SU-DHL-6 (cell line): Measurements from ENCODE around the gene RAI14.

ENCODE experiments used
- EZH2phosphoT487 ChIP-seq: fragments of 200-600 bp; sonication (generic), shearing (Covaris generic); conservative IDR thresholded peaks from 2 replicates; pipeline ENCODE4 v1.6.1; 2018; ENCODE audit warnings: mild to moderate bottlenecking, antibody characterized with exemption, low read length, moderate library complexity, mixed read lengths
- TF ChIP-seq, protein P1 (sequence below): fragments of 200-600 bp; sonication (generic); IDR thresholded peaks from one replicate; pipeline ENCODE4 v1.5.1; 2017; ENCODE audit warnings: antibody characterized with exemption, mild to moderate bottlenecking, low read length, moderate library complexity; ENCODE audit not compliant: insufficient read depth, poor library complexity, severe bottlenecking

DNA sequence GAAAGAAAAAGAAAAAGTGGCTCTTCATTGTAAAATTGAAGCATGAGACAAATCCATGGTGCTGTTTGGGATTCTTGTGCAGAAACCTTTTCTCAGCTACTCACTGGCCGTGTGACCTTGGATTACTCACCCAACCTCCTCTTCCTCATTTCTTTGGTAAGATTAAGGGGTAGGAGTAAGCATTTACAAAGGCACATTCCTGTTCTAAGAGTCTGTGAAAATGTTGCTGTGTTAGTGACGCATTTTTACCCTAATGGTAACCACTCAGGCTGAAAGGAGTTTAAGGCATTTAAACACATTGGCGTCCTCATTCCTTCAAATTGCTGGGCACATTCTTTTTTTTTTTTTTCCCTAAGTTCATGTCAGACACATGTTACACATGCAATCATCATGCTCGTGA, 4.3 kb downstream of the RAI14 start:
- TF ChIP-seq, protein P1, sequence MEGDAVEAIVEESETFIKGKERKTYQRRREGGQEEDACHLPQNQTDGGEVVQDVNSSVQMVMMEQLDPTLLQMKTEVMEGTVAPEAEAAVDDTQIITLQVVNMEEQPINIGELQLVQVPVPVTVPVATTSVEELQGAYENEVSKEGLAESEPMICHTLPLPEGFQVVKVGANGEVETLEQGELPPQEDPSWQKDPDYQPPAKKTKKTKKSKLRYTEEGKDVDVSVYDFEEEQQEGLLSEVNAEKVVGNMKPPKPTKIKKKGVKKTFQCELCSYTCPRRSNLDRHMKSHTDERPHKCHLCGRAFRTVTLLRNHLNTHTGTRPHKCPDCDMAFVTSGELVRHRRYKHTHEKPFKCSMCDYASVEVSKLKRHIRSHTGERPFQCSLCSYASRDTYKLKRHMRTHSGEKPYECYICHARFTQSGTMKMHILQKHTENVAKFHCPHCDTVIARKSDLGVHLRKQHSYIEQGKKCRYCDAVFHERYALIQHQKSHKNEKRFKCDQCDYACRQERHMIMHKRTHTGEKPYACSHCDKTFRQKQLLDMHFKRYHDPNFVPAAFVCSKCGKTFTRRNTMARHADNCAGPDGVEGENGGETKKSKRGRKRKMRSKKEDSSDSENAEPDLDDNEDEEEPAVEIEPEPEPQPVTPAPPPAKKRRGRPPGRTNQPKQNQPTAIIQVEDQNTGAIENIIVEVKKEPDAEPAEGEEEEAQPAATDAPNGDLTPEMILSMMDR, result no peak
- no peak for TF ChIP-seq EZH2phosphoT487
